NCI-H69 (cell line): ENCODE results near the gene PERM1.
"Not testable (repeated sequence)": the region's sequence is repeated elsewhere in the genome, so short reads cannot be mapped to it uniquely, and the experiment has no call there.

Source experiments
- DNase-seq: peaks from one replicate; lab custom pipeline; 2025; lab: John Stamatoyannopoulos, UW

The PERM1 gene

GRCh38 chr1:947958-948357, 33.9 kb downstream of the PERM1 start:
- DNase-seq, result no peak

DNA sequence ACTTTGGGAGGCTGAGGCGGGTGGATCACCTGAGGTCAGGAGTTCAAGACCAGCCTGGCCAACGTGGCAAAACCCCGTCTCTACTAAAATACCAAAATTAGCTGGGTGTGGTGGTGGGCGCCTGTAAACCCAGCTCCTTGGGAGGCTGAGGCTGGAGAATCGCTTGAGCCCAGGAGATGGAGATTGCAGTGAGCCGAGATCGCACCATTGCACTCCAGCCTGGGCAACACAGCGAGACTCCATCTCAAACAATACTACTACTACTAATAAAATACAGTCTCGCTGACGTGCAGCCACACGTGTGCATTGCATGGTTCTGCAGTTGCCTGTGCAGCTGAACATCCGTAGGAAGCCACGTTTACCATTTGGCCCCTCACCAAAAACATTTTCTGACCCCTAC, 35.1 kb downstream of the PERM1 start:
- not testable (repeated sequence) for DNase-seq

GRCh38 chr1:945688-946556, 36.0 kb downstream of the PERM1 start:
- no peak for DNase-seq

DNA sequence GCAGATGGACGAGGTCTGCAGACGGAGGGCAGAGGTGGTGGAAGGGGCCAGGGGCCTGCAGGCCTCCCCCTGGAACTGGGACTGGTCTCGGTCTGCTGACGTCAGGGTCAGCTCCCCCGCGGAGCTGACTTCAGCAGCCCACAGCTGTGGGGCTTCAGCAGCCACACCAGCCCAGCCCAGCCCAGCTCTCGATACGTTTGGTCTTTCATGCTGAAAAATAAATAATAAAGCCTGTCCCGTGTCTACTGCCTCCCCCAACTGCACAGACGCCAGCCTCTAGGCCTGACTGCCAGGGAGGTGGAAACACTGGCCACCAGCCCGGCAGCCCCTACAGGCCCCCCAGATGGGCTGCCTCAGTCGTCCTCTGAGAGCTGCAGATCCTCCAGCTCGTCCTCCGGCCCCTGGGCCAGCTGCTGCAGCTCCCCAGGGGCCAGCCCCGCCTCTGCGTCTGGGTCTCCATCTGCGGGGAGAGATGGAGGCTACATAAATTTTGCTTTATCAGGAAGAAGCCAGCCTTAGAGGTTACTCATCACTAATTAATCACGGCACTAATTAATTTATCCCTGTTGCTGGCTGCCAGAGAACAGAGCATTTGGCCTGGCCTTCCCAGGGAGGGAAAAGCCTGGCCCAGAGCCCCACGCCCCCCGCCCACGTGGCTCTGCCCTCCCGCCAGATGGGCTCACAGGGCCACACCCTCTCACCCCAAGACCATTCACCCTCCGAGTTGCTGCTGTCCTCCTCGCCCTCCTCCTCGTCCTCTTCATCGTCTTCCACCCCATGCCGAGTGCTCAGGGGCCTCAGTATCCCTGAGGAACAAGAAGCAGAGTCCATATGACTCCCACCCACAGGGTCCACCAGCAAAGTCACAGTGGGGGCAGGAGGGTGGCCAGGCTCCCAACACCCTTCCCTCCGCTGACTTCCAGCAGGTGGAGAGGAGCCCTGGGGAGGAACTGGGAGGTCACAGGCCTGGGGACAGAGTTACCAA, 37.3 kb downstream of the PERM1 start:
- DNase-seq, result peak; percentile 72

- DNase-seq, result no peak
Observed at GRCh38 chr1:943545-944340, 38.1 kb downstream of the PERM1 start.

DNA sequence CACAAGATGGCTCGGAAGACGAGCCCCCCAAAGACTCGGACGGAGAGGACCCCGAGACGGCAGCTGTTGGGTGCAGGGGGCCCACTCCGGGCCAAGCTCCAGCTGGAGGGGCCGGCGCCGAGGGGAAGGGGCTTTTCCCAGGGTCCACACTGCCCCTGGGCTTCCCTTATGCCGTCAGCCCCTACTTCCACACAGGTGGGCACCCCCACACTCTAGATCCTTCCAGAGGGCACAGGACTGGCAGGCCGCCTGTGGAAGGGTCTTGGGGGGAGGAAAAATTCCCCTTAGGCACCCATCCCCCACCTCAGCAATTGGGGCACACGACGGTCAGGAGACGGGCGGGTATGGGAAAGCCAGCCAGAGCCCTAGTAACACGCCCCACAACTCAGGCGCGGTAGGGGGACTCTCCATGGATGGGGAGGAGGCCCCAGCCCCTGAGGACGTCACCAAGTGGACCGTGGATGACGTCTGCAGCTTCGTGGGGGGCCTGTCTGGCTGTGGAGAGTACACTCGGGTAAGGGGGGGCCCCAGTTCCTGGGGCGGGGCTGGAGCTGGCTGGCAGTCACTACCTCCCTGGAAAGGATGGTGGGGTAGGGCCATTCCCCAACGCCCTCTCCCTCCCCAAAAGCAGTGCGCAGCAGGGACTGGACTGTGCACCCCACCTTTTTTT, 38.9 kb downstream of the PERM1 start:
- peak; percentile 66 for DNase-seq

- DNase-seq, result peak; percentile 81
Observed at GRCh38 chr1:942411-942821, 39.5 kb downstream of the PERM1 start.

- peak; percentile 95 for DNase-seq
Observed at GRCh38 chr1:941588-942383, 40.1 kb downstream of the PERM1 start.

DNA sequence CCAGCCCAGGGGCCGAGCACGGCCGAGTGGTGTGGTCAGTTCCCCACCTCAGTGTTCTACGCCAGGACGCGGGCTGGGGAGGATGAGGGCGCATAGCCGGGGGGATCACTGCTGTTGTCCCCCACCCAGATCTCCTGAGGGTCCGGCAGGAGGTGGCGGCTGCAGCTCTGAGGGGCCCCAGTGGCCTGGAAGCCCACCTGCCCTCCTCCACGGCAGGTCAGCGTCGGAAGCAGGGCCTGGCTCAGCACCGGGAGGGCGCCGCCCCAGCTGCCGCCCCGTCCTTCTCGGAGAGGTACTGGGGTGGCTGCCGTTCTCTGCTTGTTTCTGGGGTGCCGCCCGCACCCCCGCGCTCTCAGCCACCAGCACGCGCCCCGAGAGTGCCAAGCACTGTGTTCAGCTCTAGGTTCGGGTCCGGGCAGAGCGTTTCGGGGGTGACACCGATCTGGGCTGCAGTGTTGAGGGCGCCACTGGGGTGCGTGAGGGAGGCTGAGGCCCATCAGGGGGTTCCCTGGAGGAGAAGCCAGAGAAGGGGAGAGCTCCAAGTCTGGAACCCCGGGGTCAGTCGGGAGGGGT, 40.8 kb downstream of the PERM1 start:
- DNase-seq, result peak; percentile 59

- peak; percentile 91 for DNase-seq
Observed at GRCh38 chr1:940107-941014, 41.5 kb downstream of the PERM1 start.

DNA sequence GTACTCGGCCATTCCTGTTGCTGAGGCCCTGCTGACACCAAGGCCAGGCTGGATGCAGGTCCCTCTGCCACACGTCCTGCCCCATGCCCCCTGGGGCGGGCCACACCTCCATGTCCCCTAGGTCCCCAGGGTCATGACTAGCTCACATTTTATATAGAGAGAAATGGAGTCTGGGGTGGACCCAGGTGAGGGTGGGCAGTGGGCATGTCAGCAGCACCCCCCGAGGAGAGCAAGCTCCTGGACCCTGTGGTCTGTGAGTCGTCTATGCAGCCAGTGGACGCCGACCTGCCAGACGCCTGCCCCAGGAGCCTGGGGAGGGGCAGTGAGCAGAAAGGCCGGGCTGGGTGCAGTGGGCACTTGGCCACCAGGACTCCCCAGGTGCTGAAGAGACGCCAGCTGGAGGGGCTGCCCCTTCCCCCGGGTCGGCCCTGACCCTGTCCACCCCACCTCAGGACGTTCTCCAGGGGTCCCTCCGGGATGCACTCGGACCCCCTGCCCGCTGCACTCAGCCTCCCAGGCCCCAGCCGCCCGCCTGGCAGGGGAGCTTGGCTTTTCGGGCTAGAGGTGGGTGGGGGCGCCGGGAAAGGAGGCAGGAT, 42.3 kb downstream of the PERM1 start:
- DNase-seq, result no peak

DNA sequence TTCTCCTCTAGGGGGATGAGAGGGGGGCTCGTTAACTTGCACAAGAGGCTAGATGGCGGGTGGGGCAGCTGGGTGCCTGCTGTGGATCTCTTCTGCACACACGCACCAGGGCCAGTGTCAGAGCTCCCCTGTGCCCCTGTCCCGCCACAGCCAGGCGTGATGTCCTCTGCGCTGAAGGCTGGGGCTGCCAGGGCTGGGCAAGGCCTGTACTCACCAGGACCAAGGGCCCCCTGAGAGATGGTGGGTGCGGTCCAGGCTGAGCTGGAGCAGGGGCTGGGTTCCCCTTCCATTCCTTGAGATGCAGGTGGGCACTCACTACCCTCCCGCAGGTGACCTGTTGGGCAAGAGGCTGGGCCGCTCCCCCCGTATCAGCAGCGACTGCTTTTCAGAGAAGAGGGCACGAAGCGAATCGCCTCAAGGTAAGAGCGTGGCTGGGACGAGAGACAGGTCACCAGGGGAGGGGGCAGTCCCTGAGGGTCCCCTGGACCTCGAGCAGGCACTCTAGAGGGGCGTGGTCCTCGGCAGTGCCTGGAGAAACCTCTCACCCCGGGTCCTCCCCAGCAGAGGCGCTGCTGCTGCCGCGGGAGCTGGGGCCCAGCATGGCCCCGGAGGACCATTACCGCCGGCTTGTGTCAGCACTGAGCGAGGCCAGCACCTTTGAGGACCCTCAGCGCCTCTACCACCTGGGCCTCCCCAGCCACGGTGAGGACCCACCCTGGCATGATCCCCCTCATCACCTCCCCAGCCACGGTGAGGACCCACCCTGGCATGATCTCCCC, 43.0 kb downstream of the PERM1 start:
- peak; percentile 36 for DNase-seq

GRCh38 chr1:938088-938683, 43.7 kb downstream of the PERM1 start:
- DNase-seq, result no peak

GRCh38 chr1:937521-937920, 44.4 kb downstream of the PERM1 start:
- no peak for DNase-seq

DNA sequence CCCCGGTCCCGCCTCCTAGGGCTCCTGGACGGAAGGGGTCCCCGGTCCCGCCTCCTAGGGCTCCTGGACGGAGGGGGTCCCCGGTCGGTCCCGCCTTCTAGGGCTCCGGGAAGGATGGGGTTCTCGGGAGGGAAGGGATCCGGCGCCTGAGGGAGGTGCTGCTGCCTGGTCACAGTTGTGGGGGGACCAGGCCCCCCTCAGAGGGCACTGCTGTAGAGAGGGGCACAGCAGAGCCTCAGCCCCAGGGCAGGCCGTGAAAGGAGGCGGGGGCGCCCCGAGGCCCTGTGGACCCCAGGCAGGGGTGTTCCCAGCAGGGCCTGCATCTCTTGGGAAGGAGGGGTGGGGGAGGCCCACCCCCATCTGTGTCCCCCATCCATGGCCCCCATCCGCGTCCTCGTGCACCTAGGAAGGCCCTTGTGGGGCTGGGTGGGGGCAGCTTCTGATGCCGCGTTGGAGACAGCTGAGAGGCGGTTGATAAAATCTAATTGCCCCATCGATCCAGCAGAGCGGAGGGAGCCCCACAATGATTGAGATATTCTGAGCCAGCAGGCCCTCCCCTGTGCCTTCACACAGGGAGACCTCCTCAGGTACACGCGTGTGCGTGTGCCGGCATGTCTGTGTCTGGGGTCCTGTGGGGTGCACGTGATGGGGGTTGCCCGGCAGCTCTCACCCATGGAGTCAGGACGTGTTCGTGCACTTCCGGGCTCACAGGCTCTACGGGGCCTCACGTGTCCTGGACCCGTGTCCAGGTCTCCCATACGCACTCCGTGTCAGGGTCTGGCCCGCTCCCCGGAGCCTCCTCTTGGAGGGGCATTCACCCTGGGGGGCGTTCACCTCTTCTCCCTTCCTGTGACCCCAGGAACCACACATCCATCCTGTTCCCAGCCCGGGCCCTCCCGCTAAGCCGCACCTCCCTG, 45.3 kb downstream of the PERM1 start:
- DNase-seq, result no peak

GRCh38 chr1:935751-936231, 46.1 kb downstream of the PERM1 start:
- peak; percentile 94 for DNase-seq
